H1 (cell line): ENCODE measurements around the gene NR3C1. TPM values are rescaled to one million over a fixed set of nuclear protein-coding genes. Genes with fewer than 3 reads are reported as not detected.

Experiments used
- CTCF ChIA-PET: fragments of 300-600 bp; sonication (Branson Sonifier 250); formaldehyde crosslinking; loops from one replicate; lab custom pipeline; 2021; ENCODE audit not compliant: partially characterized antibody; lab: Charles Lee
- POLR2A ChIA-PET: fragments of 300-600 bp; sonication (Branson Sonifier 250); formaldehyde crosslinking; loops from one replicate; lab custom pipeline; 2021; ENCODE audit warnings: inconsistent platforms; ENCODE audit not compliant: partially characterized antibody; lab: Charles Lee
- DNase-seq, 2 experiments: peaks; one replicate each; pipeline versions ENCODE4 v3.0.0 to v3.0.0-alpha.2; 2010 to 2022; ENCODE audit warnings: low spot score in 2 of 2, low read depth in 1 of 2, mixed read lengths in 1 of 2
- FAIRE-seq: peaks from 2 replicates; lab custom pipeline; 2011; peaks lifted over from hg19 to GRCh38; lab: Jason Lieb, UNC
- H2AFZ ChIP-seq: 2 replicates; pipeline ENCODE4 v1.8.1; 2012; ENCODE audit warnings: low read length, inconsistent platforms
- H2AK5ac ChIP-seq: 2 replicates; pipeline ENCODE4 v1.6.1; 2013; ENCODE audit warnings: low read depth, low read length
- H2BK120ac ChIP-seq: replicated peaks from 2 replicates; pipeline ENCODE3; 2013; ENCODE audit warnings: low read depth, low read length, inconsistent platforms
- H2BK12ac ChIP-seq: 2 replicates; pipeline ENCODE4 v1.6.1; 2013; ENCODE audit warnings: low read depth, low read length
- H2BK15ac ChIP-seq: 2 replicates; pipeline ENCODE4 v1.6.1; 2013; ENCODE audit warnings: low read length
- H2BK20ac ChIP-seq: 2 replicates; pipeline ENCODE4 v1.6.1; 2013; ENCODE audit warnings: low read length
- H2BK5ac ChIP-seq: 2 replicates; pipeline ENCODE4 v1.6.1; 2013; ENCODE audit warnings: low read depth, low read length
- H3K14ac ChIP-seq: 2 replicates; pipeline ENCODE4 v1.6.1; 2013; ENCODE audit warnings: inconsistent platforms; ENCODE audit not compliant: insufficient read length
- H3K18ac ChIP-seq: 2 replicates; pipeline ENCODE4 v1.6.1; 2013; ENCODE audit warnings: low read length; ENCODE audit errors: extremely low read depth
- H3K23ac ChIP-seq: 2 replicates; pipeline ENCODE4 v1.6.1; 2013; ENCODE audit warnings: inconsistent platforms; ENCODE audit not compliant: insufficient read length
- H3K23me2 ChIP-seq: 2 replicates; pipeline ENCODE4 v1.6.1; 2013; ENCODE audit warnings: low read depth, low read length
- H3K27ac ChIP-seq: 2 replicates; pipeline ENCODE4 v1.6.1; 2011; ENCODE audit warnings: low read depth, low read length, inconsistent platforms
- H3K27me3 ChIP-seq, 4 experiments: replicated peaks in 1 of 4; 1 replicate in 1 of 4; 2 replicates in 3 of 4; pipeline versions ENCODE4 v1.6.1 to v1.8.1; 2011 to 2013; ENCODE audit warnings: low read length in 3 of 4, mild to moderate bottlenecking in 3 of 4, inconsistent platforms in 2 of 4, mixed read lengths in 2 of 4, moderate library complexity in 1 of 4; ENCODE audit not compliant: control insufficient read depth in 3 of 4, insufficient read depth in 3 of 4; ENCODE audit errors: extremely low read depth in 1 of 4
- H3K36me3 ChIP-seq, 4 experiments: 2 replicates each; pipeline versions ENCODE4 v1.6.1 to v1.8.1; 2011 to 2013; ENCODE audit warnings: mild to moderate bottlenecking in 4 of 4, low read length in 3 of 4, moderate library complexity in 2 of 4, control low read depth in 1 of 4, inconsistent platforms in 1 of 4; ENCODE audit not compliant: insufficient read depth in 4 of 4, control insufficient read depth in 2 of 4
- H3K4ac ChIP-seq: replicated peaks from 2 replicates; pipeline ENCODE3; 2013; ENCODE audit warnings: low read length, low read depth, mixed read lengths, inconsistent platforms; ENCODE audit not compliant: insufficient read length
- H3K4me1 ChIP-seq, 4 experiments: replicated peaks in 1 of 4; 1 replicate in 1 of 4; 2 replicates in 3 of 4; pipeline versions ENCODE4 v1.6.1 to v1.8.1; 2011 to 2013; ENCODE audit warnings: low read length in 3 of 4, inconsistent platforms in 2 of 4, mixed read lengths in 1 of 4; ENCODE audit not compliant: insufficient read depth in 4 of 4, control insufficient read depth in 3 of 4
- H3K4me2 ChIP-seq, 2 experiments: 2 replicates each; pipeline versions ENCODE4 v1.6.1 to v1.8.1; 2011 to 2013; ENCODE audit warnings: low read depth in 2 of 2, low read length in 2 of 2, control low read depth in 1 of 2, inconsistent platforms in 1 of 2, mild to moderate bottlenecking in 1 of 2; ENCODE audit not compliant: insufficient read depth in 1 of 2
- H3K4me3 ChIP-seq, 4 experiments: fragments of 200-600, 300-600 bp in 1 of 4; sonication (generic), shearing (Covaris generic), sonication (Bioruptor Twin) in 1 of 4; 2 replicates each; pipeline versions ENCODE4 v1.5.1 to v1.8.1; 2011 to 2016; ENCODE audit warnings: low read length in 4 of 4, low read depth in 3 of 4, control low read depth in 2 of 4, inconsistent platforms in 2 of 4, mild to moderate bottlenecking in 2 of 4, mixed read lengths in 1 of 4, moderate library complexity in 1 of 4; ENCODE audit not compliant: insufficient read depth in 2 of 4; ENCODE audit errors: extremely low read depth in 1 of 4
- H3K56ac ChIP-seq: replicated peaks from 2 replicates; pipeline ENCODE3; 2013; ENCODE audit warnings: low read depth, mild to moderate bottlenecking, mixed read lengths, low read length, inconsistent platforms; ENCODE audit not compliant: insufficient read length
- H3K79me1 ChIP-seq: 2 replicates; pipeline ENCODE4 v1.6.1; 2013; ENCODE audit warnings: low read depth, low read length, control low read depth
- H3K79me2 ChIP-seq, 2 experiments: 2 replicates each; pipeline versions ENCODE4 v1.6.1 to v1.8.1; 2012 to 2013; ENCODE audit warnings: low read length in 2 of 2, mild to moderate bottlenecking in 2 of 2, inconsistent platforms in 1 of 2; ENCODE audit not compliant: insufficient read depth in 2 of 2, control insufficient read depth in 1 of 2
- H3K9ac ChIP-seq, 4 experiments: replicated peaks in 1 of 4; 1 replicate in 1 of 4; 2 replicates in 3 of 4; pipeline versions ENCODE4 v1.6.1 to v1.8.1; 2011 to 2013; ENCODE audit warnings: low read depth in 3 of 4, low read length in 3 of 4, control low read depth in 2 of 4, mild to moderate bottlenecking in 2 of 4, moderate library complexity in 2 of 4, inconsistent platforms in 1 of 4; ENCODE audit errors: extremely low read depth in 1 of 4
- H3K9me3 ChIP-seq, 2 experiments: 2 replicates each; pipeline versions ENCODE4 v1.6.1 to v1.8.1; 2012 to 2013; ENCODE audit warnings: mild to moderate bottlenecking in 2 of 2, moderate library complexity in 2 of 2, control low read depth in 1 of 2, inconsistent platforms in 1 of 2, low read depth in 1 of 2, low read length in 1 of 2, mixed read lengths in 1 of 2; ENCODE audit not compliant: insufficient read depth in 2 of 2
- H4K20me1 ChIP-seq, 2 experiments: replicated peaks in 1 of 2; 2 replicates each; pipeline versions ENCODE3 to v1.8.1; 2011 to 2013; ENCODE audit warnings: inconsistent platforms in 2 of 2, low read length in 2 of 2, mild to moderate bottlenecking in 1 of 2; ENCODE audit not compliant: insufficient read depth in 2 of 2, control insufficient read depth in 1 of 2
- H4K5ac ChIP-seq: 2 replicates; pipeline ENCODE4 v1.6.1; 2013; ENCODE audit warnings: low read length, low read depth, mixed read lengths, inconsistent platforms; ENCODE audit not compliant: insufficient read length
- H4K8ac ChIP-seq: 2 replicates; pipeline ENCODE4 v1.8.0; 2013; ENCODE audit warnings: mild to moderate bottlenecking, moderate library complexity, low read length, inconsistent platforms; ENCODE audit not compliant: insufficient read depth; ENCODE audit errors: extremely low read depth
- H4K91ac ChIP-seq: replicated peaks from 2 replicates; pipeline ENCODE3; 2013; ENCODE audit warnings: low read length, mixed read lengths, inconsistent platforms; ENCODE audit not compliant: insufficient read length
- BCL11A ChIP-seq, 2 experiments: IDR thresholded peaks; one replicate each; pipeline ENCODE4 v1.6.1; 2011; ENCODE audit warnings: low read depth in 2 of 2, low read length in 2 of 2, mild to moderate bottlenecking in 2 of 2
- WGBS, 2 experiments: shearing (Covaris generic) in 1 of 2; methylation state at CpG; one replicate each; pipeline versions ENCODE4 v1.1.6 to v1.1.7; 2013 to 2015; ENCODE audit warnings: low lambda C conversion rate in 2 of 2, mixed read lengths in 2 of 2, inconsistent platforms in 1 of 2, low coverage in 1 of 2, missing lambda C conversion rate in 1 of 2; ENCODE audit not compliant: insufficient replicate concordance in 2 of 2, insufficient coverage in 1 of 2, insufficient read length in 1 of 2; ENCODE audit errors: extremely low coverage in 1 of 2, missing lambda C conversion rate in 1 of 2; 5-methylcytosine and 5-hydroxymethylcytosine counted together
- polyA plus RNA-seq, 7 experiments: library from polyadenylated mRNA; depleted of rRNA in 3 of 7; stranded (reverse) in 5 of 7; unstranded in 2 of 7; fragments of >200 nt in 5 of 7; fragments of 200-250 nt in 2 of 7; gene quantifications; 1 replicate in 5 of 7; 2 replicates in 1 of 7; 4 replicates in 1 of 7; pipeline versions ENCODE4 v1.2.1 to v1.2.3, GENCODE V29; 2011 to 2013; ENCODE audit warnings: missing spikeins in 2 of 7, mixed read lengths in 2 of 7
- total RNA-seq: library from RNA; stranded (reverse); fragmentation: NEBNext Ultra II Directional; extraction: Animal tissue kit (Norgen Biotek cat#: 25700); gene quantifications from 2 replicates; pipeline ENCODE4 v1.2.1, GENCODE V29; 2021

Gene NR3C1
- total and polyA plus RNA-seq, 2 of the 8 experiments (the other 6 are each of a cell fraction or from before 2014, with no cell fraction given), result 1.7 to 5.4 TPM

GRCh38 chr5:143409926-143410325 lies 6.4 kb upstream of the NR3C1 start:
- Histone ChIP-seq H2BK5ac (no peak overlapping the region), H2BK12ac (no peak overlapping the region), H3K4ac (no peak overlapping the region), H3K27ac (no peak overlapping the region), H3K4me1 (peaks cover 0 to 2% (median under 1%) of the 10 kb centered on the region in 4 experiments; a peak in 3 of 7 replicates), H3K4me3 (no peak overlapping the region), H3K56ac (no peak overlapping the region), H4K91ac (no peak overlapping the region), H2AK5ac (no peak overlapping the region), H3K23me2 (peaks cover 3% of the 10 kb centered on the region; the same call in 1 of the 2 replicates), H4K20me1 (no peaks in the 10 kb centered on the region), H3K4me2 (no peak overlapping the region), H4K5ac (no peak overlapping the region), H3K23ac (no peak overlapping the region), H3K79me2 (no peaks in the 10 kb centered on the region), H3K79me1 (no peaks in the 10 kb centered on the region), H3K9ac (no peak overlapping the region), H2BK20ac (no peak overlapping the region), H2AFZ (peak overlapping the region; percentile 19; the same call in 1 of the 2 replicates), H2BK15ac (no peak overlapping the region), H4K8ac (no peak overlapping the region), H3K14ac (no peak overlapping the region), H3K9me3 (no peaks in the 10 kb centered on the region), H3K36me3 (no peaks in the 10 kb centered on the region), H2BK120ac (no peak overlapping the region), H3K27me3 (no peaks in the 10 kb centered on the region), H3K18ac (no peak overlapping the region)
- 91% methylated on average over 2 of the region's 2 CpGs; no CpG with 5 or more reads in 1 of the 2 experiments for WGBS, 2 experiments
- TF ChIP-seq BCL11A (IDR thresholded peaks at IDR 0.05; ENCODE audit: low read depth in 2 of 2, low read length in 2 of 2), result no peak
- ChIA-PET POLR2A (no interaction called here), CTCF (interaction anchor here (0.9 to 1.1 kb wide), 2 partner anchors 396 to 692 kb away, joined by 3 read pairs; no protein-coding TSS in a partner anchor)
- FAIRE-seq (no peak), DNase-seq (no peak)
